HEK293T (cell line): Measurements from ENCODE around the gene ATP2C1.

Experiments used
- ARNT ChIP-seq: fragments of 450-650 bp; IDR thresholded peaks from 2 replicates; pipeline ENCODE4 v1.6.1; 2017; ENCODE audit warnings: mild to moderate bottlenecking
- BHLHE40 ChIP-seq: fragments of 450-650 bp; IDR thresholded peaks from 2 replicates; pipeline ENCODE4 v1.6.1; 2016; ENCODE audit warnings: mild to moderate bottlenecking, moderate library complexity, borderline replicate concordance
- CTBP1 ChIP-seq: fragments of 450-650 bp; IDR thresholded peaks from 2 replicates; pipeline ENCODE4 v1.6.1; 2016; ENCODE audit warnings: borderline replicate concordance
- FOXA1 ChIP-seq: fragments of 450-650 bp; IDR thresholded peaks from 2 replicates; pipeline ENCODE4 v1.6.1; 2016; ENCODE audit warnings: mild to moderate bottlenecking
- FOXK2 ChIP-seq: fragments of 450-650 bp; IDR thresholded peaks from 2 replicates; pipeline ENCODE4 v1.6.1; 2016; ENCODE audit warnings: mild to moderate bottlenecking
- FOXM1 ChIP-seq: fragments of 450-650 bp; IDR thresholded peaks from 2 replicates; pipeline ENCODE4 v1.6.1; 2017; ENCODE audit warnings: mild to moderate bottlenecking, borderline replicate concordance
- L3MBTL2 ChIP-seq: fragments of 450-650 bp; conservative IDR thresholded peaks from 2 replicates; pipeline ENCODE4 v1.6.1; 2016; ENCODE audit warnings: mild to moderate bottlenecking
- NFRKB ChIP-seq: fragments of 450-650 bp; IDR thresholded peaks from 2 replicates; pipeline ENCODE4 v1.6.1; 2016; ENCODE audit warnings: mild to moderate bottlenecking, moderate library complexity
- PKNOX1 ChIP-seq: fragments of 450-650 bp; IDR thresholded peaks from 2 replicates; pipeline ENCODE4 v1.6.1; 2016
- SP1 ChIP-seq: fragments of 450-650 bp; IDR thresholded peaks from 2 replicates; pipeline ENCODE4 v1.6.1; 2017
- SUZ12 ChIP-seq: fragments of 450-650 bp; IDR thresholded peaks from 2 replicates; pipeline ENCODE4 v1.6.1; 2016; ENCODE audit warnings: mild to moderate bottlenecking
- TARDBP ChIP-seq: fragments of 450-650 bp; IDR thresholded peaks from 2 replicates; pipeline ENCODE4 v1.6.1; 2016
- ZNF384 ChIP-seq: fragments of 450-650 bp; IDR thresholded peaks from 2 replicates; pipeline ENCODE4 v1.6.1; 2016

- TF ChIP-seq ZNF384 (no peak), BHLHE40 (no peak), FOXK2 (no peak), PKNOX1 (no peak), SUZ12 (no peak), L3MBTL2 (no peak), TARDBP (no peak), SP1 (no peak), ARNT (no peak), FOXM1 (no peak), FOXA1 (no peak), CTBP1 (no peak), NFRKB (no peak)
These were observed 80.3 kb downstream of the ATP2C1 start for GRCh38 chr3:130974201-130974600.
